Vagina (tissue), 2 donors: Measurements from ENCODE around the gene JAK2. TPM values are rescaled to one million over a fixed set of nuclear protein-coding genes. Genes with fewer than 3 reads are reported as not detected.
"Not testable (repeated sequence)": the region's sequence is repeated elsewhere in the genome, so short reads cannot be mapped to it uniquely, and the experiment has no call there.

ENCODE experiments used
- DNase-seq, 2 donors: peaks; one replicate each; pipeline ENCODE4 v3.0.0-alpha.2; 2017; ENCODE audit errors: extremely low spot score in 2 of 2
- H3K27ac ChIP-seq: fragments of 200-600 bp; sonication (generic); one replicate; pipeline ENCODE4 v1.5.1; 2019
- H3K27me3 ChIP-seq: fragments of 200-600 bp; sonication (generic); one replicate; pipeline ENCODE4 v1.5.1; 2019
- H3K36me3 ChIP-seq, 2 donors: fragments of 200-600 bp; sonication (generic); one replicate each; pipeline ENCODE4 v1.5.1; 2017 to 2019
- H3K4me1 ChIP-seq: fragments of 200-600 bp; sonication (generic); one replicate; pipeline ENCODE4 v1.5.1; 2019
- H3K4me3 ChIP-seq, 2 donors: fragments of 200-600 bp; sonication (generic); 1 replicate in 1 of 2; 2 replicates in 1 of 2; pipeline ENCODE4 v1.5.1; 2016 to 2019
- H3K9me3 ChIP-seq: fragments of 200-600 bp; sonication (generic); one replicate; pipeline ENCODE4 v1.5.1; 2019
- POLR2A ChIP-seq, 2 donors: fragments of 450-650 bp; IDR thresholded peaks; one replicate each; pipeline ENCODE4 v1.6.1; 2017; ENCODE audit warnings: antibody characterized with exemption in 2 of 2, mild to moderate bottlenecking in 2 of 2, moderate library complexity in 2 of 2
- POLR2AphosphoS5 ChIP-seq, 2 donors: sonication (generic); formaldehyde crosslinking; IDR thresholded peaks; one replicate each; pipeline ENCODE4 v1.9.0; 2017; ENCODE audit warnings: antibody characterized with exemption in 2 of 2, mild to moderate bottlenecking in 2 of 2, low read depth in 1 of 2; ENCODE audit not compliant: insufficient read depth in 1 of 2
- intact Hi-C: fragments of 100-400 bp; cut with DNase I; formaldehyde crosslinking; loops from one replicate; pipeline ENCODE4 v1.15.1; 2023
- total RNA-seq: library from RNA; depleted of rRNA; stranded (reverse); fragments of >200 nt; gene quantifications from one replicate; pipeline ENCODE4 v1.2.3, GENCODE V29; 2016
- TF ChIP-seq, protein P1 (sequence below), 3 experiments: fragments of 450-650 bp in 2 of 3; fragments of 200-600 bp in 1 of 3; sonication (generic) in 1 of 3; IDR thresholded peaks; one replicate each; pipeline ENCODE4 v1.5.1; 2017 to 2019; ENCODE audit warnings: antibody characterized with exemption in 3 of 3, mild to moderate bottlenecking in 2 of 3, moderate library complexity in 2 of 3

The JAK2 gene
- total RNA-seq, 1 donor from 2014 or later = 25.8 TPM

DNA sequence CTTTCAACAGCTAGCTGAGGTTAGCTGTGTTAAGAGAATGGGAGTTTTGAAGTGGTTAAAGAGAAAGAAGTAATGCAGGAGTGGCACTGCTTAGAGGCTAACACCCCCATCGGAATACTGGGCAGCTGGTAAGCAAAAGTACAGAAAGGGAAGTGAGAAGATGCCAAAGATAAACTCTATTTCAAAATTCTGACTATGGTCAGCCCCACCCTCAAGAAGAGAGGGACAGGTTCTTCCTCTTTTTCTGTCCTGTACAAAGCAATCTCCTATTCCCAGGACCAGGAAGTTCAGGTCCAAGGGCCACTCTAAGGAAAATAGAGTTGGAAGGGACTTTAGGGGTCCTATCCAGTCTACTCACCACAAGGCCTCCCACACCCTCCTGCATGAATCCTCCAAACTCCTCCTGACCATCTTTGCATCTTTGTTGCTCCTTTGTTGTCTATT lies 45.9 kb upstream of the JAK2 start:
- Histone ChIP-seq H3K36me3 (no peaks in the 10 kb centered on the region), H3K4me1 (peaks cover 46% of the 10 kb centered on the region), H3K27me3 (no peaks in the 10 kb centered on the region), H3K4me3 (no peak overlapping the region), H3K9me3 (no peaks in the 10 kb centered on the region), H3K27ac (no peak overlapping the region)
- intact Hi-C loops = no loop called here
- TF ChIP-seq POLR2AphosphoS5 (IDR thresholded peaks at IDR 0.05; ENCODE audit: insufficient read depth in 1 of 2, low read depth in 1 of 2) = no peak
- TF ChIP-seq POLR2A (IDR thresholded peaks at IDR 0.05) = no peak
- DNase-seq = no peak

DNA sequence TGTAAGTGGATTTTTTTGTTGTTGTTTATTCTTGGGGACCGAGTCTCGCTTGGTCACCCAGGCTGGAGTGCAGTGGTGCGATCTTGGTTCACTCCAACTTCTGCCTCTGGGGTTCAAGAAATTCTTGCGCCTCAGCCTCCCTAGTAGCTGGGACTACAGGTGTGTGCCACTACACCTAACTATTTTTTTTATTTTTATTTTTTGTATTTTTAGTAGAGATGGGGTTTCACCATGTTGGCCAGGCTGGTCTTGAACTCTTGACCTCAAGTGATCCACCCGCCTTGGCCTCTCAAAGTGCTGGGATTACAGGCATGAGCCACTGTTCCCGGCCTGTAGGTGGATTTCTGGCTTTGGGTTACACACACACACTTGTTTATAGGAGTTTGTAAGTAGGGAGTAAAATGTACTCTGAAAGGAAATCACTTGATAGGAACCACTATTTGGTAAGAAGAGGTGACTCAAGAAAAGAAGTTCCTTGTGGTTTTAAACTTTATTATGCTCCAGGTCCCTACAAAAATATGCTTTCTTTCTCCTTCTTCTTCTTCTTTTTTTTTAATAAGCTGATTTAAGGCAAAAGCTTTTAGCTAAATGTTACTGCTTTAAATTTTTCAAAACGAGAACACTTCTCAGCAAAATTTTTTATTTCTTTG lies 42.9 kb upstream of the JAK2 start:
- DNase-seq, intact Hi-C loops, H3K27ac ChIP-seq, H3K4me3 ChIP-seq, H3K36me3 ChIP-seq, H3K9me3 ChIP-seq, H3K27me3 ChIP-seq: not testable (repeated sequence)
- peaks cover 24% of the 10 kb centered on the region for H3K4me1 ChIP-seq

DNA sequence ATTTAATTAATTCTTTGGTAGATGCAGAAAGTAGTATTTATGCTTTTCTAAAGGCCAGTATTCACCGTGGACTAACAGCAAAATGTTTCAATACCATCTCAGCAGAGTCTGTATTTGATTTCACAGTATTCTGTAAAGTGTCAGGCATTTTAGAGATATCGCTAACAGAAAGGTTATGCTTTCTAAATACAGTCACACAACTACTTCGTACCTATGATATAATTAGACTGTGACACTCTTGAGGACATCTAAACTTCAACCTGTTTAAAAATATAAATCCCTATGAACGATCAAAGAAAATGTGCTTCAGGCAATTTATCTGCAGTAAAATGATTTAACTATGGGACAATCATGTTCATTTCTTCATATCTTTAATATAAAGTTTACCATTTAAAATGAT lies 41.7 kb upstream of the JAK2 start:
- intact Hi-C loops = no loop called here
- Histone ChIP-seq H3K27me3 (no peaks in the 10 kb centered on the region), H3K36me3 (no peaks in the 10 kb centered on the region), H3K9me3 (no peaks in the 10 kb centered on the region), H3K27ac (no peak overlapping the region), H3K4me1 (peaks cover 16% of the 10 kb centered on the region), H3K4me3 (no peak overlapping the region)
- no peak for DNase-seq
- TF ChIP-seq POLR2AphosphoS5 (IDR thresholded peaks at IDR 0.05; ENCODE audit: insufficient read depth in 1 of 2, low read depth in 1 of 2) (no peak), POLR2A (IDR thresholded peaks at IDR 0.05) (no peak)
- TF ChIP-seq, protein P1, sequence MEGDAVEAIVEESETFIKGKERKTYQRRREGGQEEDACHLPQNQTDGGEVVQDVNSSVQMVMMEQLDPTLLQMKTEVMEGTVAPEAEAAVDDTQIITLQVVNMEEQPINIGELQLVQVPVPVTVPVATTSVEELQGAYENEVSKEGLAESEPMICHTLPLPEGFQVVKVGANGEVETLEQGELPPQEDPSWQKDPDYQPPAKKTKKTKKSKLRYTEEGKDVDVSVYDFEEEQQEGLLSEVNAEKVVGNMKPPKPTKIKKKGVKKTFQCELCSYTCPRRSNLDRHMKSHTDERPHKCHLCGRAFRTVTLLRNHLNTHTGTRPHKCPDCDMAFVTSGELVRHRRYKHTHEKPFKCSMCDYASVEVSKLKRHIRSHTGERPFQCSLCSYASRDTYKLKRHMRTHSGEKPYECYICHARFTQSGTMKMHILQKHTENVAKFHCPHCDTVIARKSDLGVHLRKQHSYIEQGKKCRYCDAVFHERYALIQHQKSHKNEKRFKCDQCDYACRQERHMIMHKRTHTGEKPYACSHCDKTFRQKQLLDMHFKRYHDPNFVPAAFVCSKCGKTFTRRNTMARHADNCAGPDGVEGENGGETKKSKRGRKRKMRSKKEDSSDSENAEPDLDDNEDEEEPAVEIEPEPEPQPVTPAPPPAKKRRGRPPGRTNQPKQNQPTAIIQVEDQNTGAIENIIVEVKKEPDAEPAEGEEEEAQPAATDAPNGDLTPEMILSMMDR (IDR thresholded peaks at IDR 0.05) = no peak

DNA sequence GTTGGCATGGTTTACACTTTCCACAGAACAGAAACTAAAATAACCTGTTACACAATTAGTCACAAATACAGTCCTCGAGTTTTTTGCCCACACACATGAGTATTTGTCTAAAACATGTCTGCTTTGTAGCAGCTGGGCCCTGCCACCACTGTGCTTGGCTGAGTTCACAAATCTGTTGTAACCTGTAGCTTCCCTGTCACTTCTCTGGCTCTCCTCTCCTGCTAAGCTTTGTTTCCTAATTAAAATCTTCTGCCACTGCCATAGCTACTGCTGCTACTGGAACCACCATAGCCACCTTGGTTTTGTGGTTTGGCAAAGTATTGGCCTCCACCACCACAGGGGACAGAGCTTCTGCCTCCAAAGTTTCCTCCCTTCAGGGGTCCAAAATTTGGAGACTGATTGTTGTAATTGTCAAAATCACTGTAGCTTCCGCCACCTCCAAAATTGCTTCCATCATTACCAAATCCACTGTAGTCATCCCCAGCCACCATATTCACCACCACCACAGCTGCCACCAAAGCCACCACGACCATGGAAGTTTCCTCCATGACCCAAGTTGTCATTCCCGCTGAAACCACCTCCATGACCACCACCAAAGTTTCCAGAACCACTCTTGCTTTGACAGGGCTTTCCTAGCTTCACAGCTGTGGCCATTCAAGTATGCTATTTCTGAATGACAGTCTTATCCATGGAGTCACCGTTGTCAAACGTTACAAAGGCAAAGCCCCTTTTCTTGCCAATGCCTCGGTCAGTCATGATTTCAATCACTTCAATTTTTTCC lies 40.5 kb upstream of the JAK2 start:
- H3K36me3 ChIP-seq, H3K9me3 ChIP-seq, H3K4me3 ChIP-seq, intact Hi-C loops, H3K27ac ChIP-seq, DNase-seq, H3K27me3 ChIP-seq: not testable (repeated sequence)
- H3K4me1 ChIP-seq = peaks cover 16% of the 10 kb centered on the region

DNA sequence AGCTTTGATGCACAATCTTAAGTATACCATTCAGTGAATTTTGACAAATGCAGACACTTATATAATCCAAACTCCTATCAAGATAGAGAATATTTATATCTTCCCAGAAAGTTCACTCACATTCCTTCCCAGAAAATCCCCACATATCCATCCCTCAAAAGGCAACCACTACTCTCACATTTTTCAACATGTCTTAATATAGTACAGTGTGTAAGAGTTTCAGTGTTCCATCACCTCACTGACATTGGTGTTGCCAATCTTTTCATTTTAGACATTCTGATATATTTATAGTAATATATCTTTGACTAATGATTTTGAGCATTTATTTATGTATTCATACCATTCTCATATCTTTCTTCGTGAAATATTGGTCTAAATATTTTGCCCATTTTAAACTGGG lies 38.1 kb upstream of the JAK2 start:
- intact Hi-C loops = no loop called here
- no peak for DNase-seq
- Histone ChIP-seq H3K9me3 (no peaks in the 10 kb centered on the region), H3K36me3 (no peaks in the 10 kb centered on the region), H3K4me1 (peaks cover 14% of the 10 kb centered on the region), H3K27me3 (no peaks in the 10 kb centered on the region), H3K27ac (no peak overlapping the region), H3K4me3 (no peak overlapping the region)
- TF ChIP-seq POLR2AphosphoS5 (IDR thresholded peaks at IDR 0.05; ENCODE audit: insufficient read depth in 1 of 2, low read depth in 1 of 2) (no peak), POLR2A (IDR thresholded peaks at IDR 0.05) (no peak)
- TF ChIP-seq, protein P1 (IDR thresholded peaks at IDR 0.05) = no peak

DNA sequence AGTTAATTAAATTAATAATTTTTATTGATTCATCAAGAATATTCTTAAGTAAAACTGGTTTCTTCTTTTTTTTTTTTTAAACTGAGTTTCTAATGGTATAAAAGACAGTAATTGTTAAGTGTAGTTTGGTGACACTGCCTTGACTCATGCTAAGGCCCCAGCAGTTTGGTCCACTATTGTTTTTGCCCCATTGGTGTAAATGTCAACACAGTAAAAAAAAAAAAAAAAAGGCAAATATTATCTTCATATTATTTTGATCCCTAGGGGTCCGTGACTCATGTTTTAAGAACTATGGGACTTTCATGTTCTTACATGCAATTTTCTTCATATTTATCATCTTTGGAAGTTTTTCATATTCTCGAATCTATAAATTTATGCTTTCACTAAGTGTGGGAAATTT lies 29.2 kb upstream of the JAK2 start:
- DNase-seq = no peak
- Histone ChIP-seq H3K27me3 (no peaks in the 10 kb centered on the region), H3K4me3 (no peak overlapping the region), H3K27ac (no peak overlapping the region), H3K9me3 (no peaks in the 10 kb centered on the region), H3K36me3 (no peaks in the 10 kb centered on the region), H3K4me1 (no peaks in the 10 kb centered on the region)
- TF ChIP-seq POLR2AphosphoS5 (IDR thresholded peaks at IDR 0.05; ENCODE audit: insufficient read depth in 1 of 2, low read depth in 1 of 2) (no peak), POLR2A (IDR thresholded peaks at IDR 0.05) (no peak)
- TF ChIP-seq, protein P1 (IDR thresholded peaks at IDR 0.05) = no peak
- intact Hi-C loops = no loop called here
